Coronary artery (tissue), 2 donors: Measurements from ENCODE around the gene S100A5.

Source experiments
- DNase-seq: peaks from one replicate; pipeline ENCODE4 v3.0.0-alpha.2; 2017; ENCODE audit warnings: low spot score
- H3K27ac ChIP-seq, 2 donors: fragments of 200-600 bp; sonication (generic); one replicate each; pipeline ENCODE4 v1.5.1; 2016 to 2019
- H3K4me3 ChIP-seq: fragments of 200-600 bp; sonication (generic); 2 replicates; pipeline ENCODE4 v1.5.1; 2016; ENCODE audit warnings: mild to moderate bottlenecking, moderate library complexity
- CTCF ChIP-seq: fragments of 200-600 bp; sonication (generic); IDR thresholded peaks from one replicate; pipeline ENCODE4 v1.5.1; 2019; ENCODE audit warnings: antibody characterized with exemption

S100A5 gene

GRCh38 chr1:153519242-153519641 is 21.5 kb downstream of the S100A5 start:
- Histone ChIP-seq H3K4me3 (no peak overlapping the region), H3K27ac (no peak overlapping the region)
- DNase-seq: no peak
- TF ChIP-seq CTCF: no peak

GRCh38 chr1:153515504-153516394 is 25.0 kb downstream of the S100A5 start:
- DNase-seq: no peak
- Histone ChIP-seq H3K27ac (no peak overlapping the region), H3K4me3 (no peak overlapping the region)
- TF ChIP-seq CTCF: no peak

- TF ChIP-seq CTCF: no peak
- H3K27ac ChIP-seq: no peak overlapping the region
- no peak overlapping the region for H3K4me3 ChIP-seq
- DNase-seq: no peak
Measured at GRCh38 chr1:153513666-153514065, 27.1 kb downstream of the S100A5 start.

GRCh38 chr1:153513023-153513422 is 27.7 kb downstream of the S100A5 start:
- TF ChIP-seq CTCF: no peak
- Histone ChIP-seq H3K4me3 (no peak overlapping the region), H3K27ac (no peak overlapping the region)
- DNase-seq: peak; percentile 58

- Histone ChIP-seq H3K27ac (no peak overlapping the region), H3K4me3 (no peak overlapping the region)
- DNase-seq: no peak
- TF ChIP-seq CTCF: peak; percentile 74
Measured at GRCh38 chr1:153510984-153511410, 29.7 kb downstream of the S100A5 start.

GRCh38 chr1:153509729-153510354 is 30.9 kb downstream of the S100A5 start:
- no peak for DNase-seq

More at GRCh38 chr1:153509729-153510354, 30.9 kb downstream of the S100A5 start:
- TF ChIP-seq CTCF: peak; percentile 12
- H3K4me3 ChIP-seq: no peak overlapping the region
- H3K27ac ChIP-seq: no peak overlapping the region
